Adrenal gland (tissue), 5 donors: Measurements from ENCODE around the gene DTX1.

Experiments
- CTCF ChIP-seq, 6 experiments: fragments of 450-650 bp in 4 of 6; fragments of 200-600 bp in 2 of 6; sonication (generic) in 1 of 6; IDR thresholded peaks; 1 replicate in 5 of 6; 2 replicates in 1 of 6; pipeline versions ENCODE4 v1.5.1 to v1.8.0; 2016 to 2021; ENCODE audit warnings: antibody characterized with exemption in 6 of 6, mild to moderate bottlenecking in 2 of 6, moderate library complexity in 1 of 6
- POLR2A ChIP-seq, 2 donors: fragments of 450-650 bp; IDR thresholded peaks; one replicate each; pipeline ENCODE4 v1.6.1; 2017; ENCODE audit warnings: antibody characterized with exemption in 2 of 2, mild to moderate bottlenecking in 2 of 2, moderate library complexity in 1 of 2
- donor health status: DM: no; HTN: no; CAD: no.

DNA sequence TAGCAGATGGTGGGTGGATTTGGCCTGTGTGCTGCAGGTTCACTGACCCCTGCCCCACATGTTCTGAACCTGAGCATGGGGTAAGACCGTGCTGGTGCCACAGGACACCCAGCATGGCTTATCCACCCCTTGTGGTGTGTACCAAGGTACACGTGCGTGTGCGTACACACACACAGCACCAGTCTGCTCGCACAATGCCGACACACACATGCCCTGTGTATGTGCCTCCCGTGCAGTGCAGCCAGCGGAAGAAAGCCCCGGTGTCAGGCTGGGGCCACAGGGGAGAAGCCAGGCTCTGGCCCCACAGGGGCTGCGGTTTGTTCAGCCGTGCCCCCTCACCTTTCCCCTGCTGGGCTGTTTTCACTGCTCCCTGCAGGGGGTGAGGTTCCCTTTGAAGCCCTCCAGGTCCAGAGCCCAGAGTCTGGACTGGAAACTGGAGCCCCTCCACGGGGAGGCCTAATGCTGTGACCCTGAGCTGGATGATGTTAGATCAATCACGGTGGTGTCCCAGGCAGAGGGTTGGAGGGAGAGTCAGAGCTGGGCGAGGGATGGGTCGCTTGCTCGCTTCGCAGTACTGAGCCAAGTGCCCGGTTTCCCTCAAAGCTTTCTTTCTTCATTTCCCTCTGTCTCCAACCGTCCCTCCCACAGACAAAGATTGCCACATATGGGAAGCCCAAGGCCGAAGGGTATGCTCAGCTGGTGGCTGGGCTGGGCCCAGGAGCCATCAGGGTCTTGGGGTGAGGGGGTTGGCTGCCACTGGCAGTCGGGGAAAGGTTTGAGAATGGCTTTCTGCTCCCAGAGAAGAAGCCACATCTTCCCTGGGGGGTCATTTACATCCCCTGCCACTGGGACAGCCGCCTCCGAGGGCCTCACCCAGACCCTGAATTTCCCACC, 6.2 kb downstream of the DTX1 start:
- no peak for TF ChIP-seq CTCF (IDR thresholded peaks at IDR 0.05)
- no peak for TF ChIP-seq POLR2A (IDR thresholded peaks at IDR 0.05)
